T1000 (cell line): ENCODE results near the gene NCSTN.

Experiments
- DNase-seq: peaks from one replicate; lab custom pipeline; 2025; ENCODE audit warnings: mixed read lengths; lab: John Stamatoyannopoulos, UW

Gene NCSTN

DNA sequence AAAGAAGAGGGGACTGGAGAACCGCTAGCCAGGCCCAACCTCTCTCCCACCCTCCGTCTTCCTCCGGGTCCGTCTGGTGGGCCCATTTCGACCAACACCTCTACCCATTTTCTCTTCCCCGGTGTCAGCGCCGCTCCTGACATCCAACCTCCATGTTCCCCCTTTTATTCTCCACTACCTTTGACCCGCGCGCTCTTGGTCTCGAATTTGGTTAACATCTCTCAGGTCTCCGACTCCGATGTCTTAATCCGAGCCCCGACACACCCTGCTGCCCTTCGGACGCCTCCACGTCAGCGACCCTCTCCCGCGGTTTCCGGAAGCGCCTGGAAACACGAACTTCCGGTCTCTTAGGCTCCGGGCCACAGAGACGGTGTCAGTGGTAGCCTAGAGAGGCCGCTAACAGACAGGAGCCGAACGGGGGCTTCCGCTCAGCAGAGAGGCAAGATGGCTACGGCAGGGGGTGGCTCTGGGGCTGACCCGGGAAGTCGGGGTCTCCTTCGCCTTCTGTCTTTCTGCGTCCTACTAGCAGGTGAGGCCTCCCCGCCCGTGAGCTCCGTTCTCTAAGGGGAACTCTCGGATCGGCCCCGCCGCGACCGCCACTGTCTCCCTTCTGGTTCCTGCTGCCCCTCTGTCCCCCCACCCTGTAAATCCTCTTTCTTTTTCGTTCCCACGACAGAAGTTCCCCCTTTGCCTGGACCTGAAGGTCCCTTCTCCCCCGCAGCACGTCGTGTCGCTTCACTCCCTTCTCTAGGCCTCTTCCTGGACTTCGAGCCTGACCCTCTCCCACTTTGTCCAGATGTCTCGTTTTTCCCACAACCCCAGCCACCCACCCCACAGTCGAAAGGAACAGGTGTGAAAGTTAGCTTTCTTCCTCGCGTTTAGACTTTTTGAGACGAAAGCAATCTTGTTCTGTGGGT is at the start of gene NCSTN, which contains the start of gene COPA:
NCSTN (plus strand) TSS at position 431 of the 917 bp plus-strand sequence; CDS start at position 445, 14 bp downstream.
COPA (minus strand) TSS at position 298 of the 917 bp plus-strand sequence; CDS start at position 218, 80 bp downstream.
- DNase-seq: peak; percentile 79

DNA sequence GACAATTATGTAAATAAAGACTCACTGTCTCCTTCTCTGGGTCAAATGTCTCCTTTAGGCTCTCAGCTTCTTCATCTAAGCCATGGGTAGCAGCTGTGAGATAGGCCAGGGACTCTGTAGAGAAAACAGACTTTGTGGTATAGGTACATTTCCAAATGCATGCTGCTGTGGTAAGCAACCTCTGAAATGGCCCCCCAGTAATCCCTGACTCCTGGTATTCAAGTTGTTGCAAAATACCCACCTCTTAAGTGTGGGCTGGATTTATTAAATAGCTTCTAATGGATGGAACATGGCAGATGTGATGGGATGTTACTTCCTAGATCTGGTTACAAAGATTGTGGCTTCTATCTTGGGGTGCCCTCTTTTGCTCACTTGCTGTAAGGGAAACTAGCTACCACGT is 47.1 kb upstream of the NCSTN start:
- DNase-seq: no peak

DNA sequence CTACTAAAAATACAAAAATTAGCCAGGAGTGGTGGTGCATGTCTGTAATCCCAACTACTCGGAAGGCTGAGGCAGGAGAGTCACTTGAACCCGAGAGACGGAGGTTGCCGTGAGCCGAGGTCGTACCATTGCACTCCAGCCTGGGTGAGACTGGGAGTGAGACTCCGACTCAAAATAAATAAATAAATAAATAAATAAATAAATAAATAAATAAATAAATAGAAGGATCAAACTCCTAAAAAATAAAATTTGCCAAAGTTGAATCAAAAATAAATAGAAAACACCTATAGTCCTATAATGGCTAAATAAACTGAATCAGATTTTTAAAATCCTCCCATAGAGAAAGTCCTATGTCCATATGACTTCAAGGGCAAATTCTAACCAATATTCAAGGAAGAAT is 43.0 kb upstream of the NCSTN start:
- DNase-seq: no peak

- no peak for DNase-seq
Measured at GRCh38 chr1:160307118-160307791, 35.9 kb upstream of the NCSTN start.

DNA sequence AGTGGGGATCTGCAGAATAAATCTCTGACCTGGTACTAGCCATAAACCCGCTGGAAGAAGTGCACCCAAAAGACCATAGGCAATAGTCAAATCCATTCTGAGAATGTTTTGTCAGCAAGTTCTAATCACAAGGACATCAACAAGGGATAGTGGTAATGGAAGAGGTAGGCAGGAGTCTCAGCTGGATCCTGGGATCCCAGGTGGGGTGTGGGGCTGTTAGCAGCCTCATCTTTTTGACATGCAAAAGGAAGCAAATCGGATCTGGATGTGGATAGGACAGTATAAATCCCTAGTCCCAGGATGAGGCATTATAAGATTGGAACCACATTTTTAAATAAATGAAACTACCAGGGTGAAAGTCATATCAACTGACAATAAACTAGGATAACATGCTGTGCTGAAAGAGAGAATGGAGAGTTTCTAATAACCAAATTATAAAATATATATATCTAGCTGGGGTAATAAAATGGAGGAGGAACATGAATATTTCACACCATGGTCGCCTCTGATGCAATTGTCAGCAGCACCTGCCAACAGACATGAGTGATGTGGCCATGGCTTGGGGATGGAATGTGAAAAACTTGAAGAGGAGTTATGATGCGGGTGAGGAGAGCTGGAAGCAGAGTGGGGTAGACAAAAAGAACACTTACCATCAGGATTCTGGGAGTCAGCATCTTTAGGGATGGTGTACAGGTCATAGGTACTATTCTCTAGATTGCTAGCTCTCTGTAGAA is 34.6 kb upstream of the NCSTN start:
- no peak for DNase-seq

- no peak for DNase-seq
Measured at GRCh38 chr1:160309185-160309557, 34.0 kb upstream of the NCSTN start.

DNA sequence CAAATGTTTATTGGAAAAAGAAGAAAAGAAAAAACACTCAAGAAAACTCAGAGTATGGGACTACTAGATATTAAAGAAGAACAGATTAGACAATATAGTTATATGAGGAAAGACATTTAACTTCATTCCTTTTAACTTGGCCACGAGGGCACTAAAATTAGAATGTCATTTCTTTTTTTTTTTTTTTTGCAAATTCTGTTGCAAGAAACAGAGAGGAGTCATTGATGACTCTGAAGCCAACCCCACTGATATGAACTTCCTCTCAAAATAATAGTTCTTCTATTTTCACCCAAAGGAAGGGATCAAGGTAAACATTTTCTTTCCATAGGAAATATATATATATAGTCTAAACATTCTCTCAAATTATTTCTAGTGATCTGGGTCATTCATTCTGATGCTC is 33.6 kb upstream of the NCSTN start:
- no peak for DNase-seq

GRCh38 chr1:160315359-160315758 is 27.8 kb upstream of the NCSTN start:
- no peak for DNase-seq

GRCh38 chr1:160322831-160323230 is 20.4 kb upstream of the NCSTN start:
- no peak for DNase-seq

DNA sequence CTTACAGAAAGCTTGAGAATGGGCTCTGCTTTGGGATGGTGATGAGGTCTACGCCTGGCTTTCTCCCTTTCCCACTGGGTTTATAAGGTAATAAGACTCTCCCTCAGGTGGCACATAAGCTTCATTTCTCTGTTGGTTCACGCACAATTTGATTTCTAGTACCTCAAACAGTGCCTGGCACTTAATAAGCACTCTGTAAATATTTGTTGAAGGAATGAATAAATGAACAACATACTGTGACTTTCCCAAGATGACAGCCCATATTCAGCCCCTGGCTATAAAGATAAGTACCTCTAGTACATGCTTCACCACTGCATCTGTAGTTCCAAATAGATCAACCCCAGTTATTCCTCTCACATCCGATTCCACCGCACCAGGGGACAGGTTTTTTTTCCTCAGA is 17.9 kb upstream of the NCSTN start:
- DNase-seq: no peak

DNA sequence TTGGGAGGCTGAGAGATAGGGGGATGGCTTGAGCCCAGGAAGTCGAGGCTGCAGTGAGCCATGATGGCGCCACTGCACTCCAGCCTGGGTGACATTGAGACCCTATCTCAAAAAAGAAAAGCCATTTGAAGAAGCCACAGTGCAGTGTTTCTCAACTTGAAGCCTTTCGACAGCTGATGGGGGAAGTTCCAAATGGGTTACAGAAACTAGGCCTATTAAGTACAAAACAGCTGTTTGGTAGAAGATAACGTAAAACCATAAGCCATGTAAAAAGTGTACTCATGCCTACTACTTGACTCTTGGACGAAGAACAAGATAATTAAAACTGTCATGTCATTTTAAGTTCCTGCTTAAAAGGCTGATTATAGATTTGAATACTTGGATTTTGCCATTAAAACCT is 16.8 kb upstream of the NCSTN start:
- DNase-seq: no peak

DNA sequence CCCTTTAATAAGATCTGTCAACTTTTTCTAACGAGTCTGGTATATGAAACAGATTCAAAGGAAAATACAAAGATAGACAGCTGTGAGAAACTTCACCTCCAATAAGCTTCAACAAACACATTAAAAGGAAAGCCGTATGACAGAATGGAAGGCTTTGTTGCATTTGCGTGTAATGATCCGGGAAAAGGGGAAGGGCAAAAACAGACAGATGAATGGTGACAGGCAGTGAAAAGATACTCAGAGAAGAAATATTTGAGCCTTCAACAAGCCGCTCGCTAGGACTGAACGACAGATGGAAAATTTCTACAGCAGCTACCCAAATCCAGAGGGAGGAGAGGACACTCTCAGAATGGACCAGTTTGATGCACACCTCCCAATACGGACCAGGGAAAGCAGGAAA is 15.0 kb upstream of the NCSTN start:
- DNase-seq: no peak

GRCh38 chr1:160330119-160330518 is 13.1 kb upstream of the NCSTN start:
- no peak for DNase-seq

GRCh38 chr1:160332516-160332915 is 10.7 kb upstream of the NCSTN start:
- no peak for DNase-seq

DNA sequence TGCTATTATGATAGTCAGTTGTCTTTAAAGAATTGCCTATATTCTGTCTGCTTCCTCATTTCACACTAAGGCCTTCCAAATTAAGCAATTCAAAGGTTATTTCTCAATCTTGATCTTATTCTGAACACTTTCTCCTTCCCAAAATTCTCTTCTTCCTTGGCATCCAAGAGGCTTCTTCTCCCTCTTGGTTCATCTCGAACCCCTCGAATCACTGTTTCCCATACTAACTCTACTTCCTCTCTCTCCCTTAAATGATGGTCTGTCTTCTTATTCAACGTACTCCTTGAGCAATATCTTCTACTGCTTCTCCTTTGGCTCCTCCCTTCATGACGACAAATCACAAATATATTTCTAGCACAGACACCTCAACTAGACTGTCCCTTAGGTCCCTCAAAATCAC is 4.6 kb upstream of the NCSTN start:
- no peak for DNase-seq

DNA sequence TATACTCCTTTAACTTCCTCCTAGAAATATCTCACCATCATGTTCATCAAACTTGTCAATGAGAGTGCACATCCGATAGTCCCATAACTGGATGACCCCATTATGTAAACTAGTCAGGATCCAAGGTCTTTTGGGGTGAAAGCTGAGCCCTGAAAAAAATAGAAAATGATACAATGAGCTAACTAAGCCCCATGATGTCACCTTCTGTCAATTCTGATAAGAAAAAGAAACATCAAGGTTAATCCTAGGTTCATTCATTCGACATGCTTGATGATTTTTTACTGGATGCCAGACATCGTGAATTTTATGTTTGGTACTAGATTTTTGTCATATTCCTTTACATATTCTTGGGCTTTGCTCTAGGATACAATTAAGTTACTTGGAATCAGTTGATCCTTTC is 3.0 kb upstream of the NCSTN start:
- DNase-seq: no peak

GRCh38 chr1:160340866-160341265 is 2.3 kb upstream of the NCSTN start:
- no peak for DNase-seq

GRCh38 chr1:160342526-160342925 is 657 bp upstream of the NCSTN start:
- no peak for DNase-seq

- no peak for DNase-seq
Measured at GRCh38 chr1:160344241-160344640, 1.1 kb downstream of the NCSTN start.

GRCh38 chr1:160344936-160345335 is 1.8 kb downstream of the NCSTN start:
- no peak for DNase-seq

GRCh38 chr1:160346463-160346862 is 3.3 kb downstream of the NCSTN start:
- no peak for DNase-seq

- no peak for DNase-seq
Measured at GRCh38 chr1:160346958-160347357, 3.8 kb downstream of the NCSTN start.

- DNase-seq: no peak
Measured at GRCh38 chr1:160351629-160352028, 8.4 kb downstream of the NCSTN start.
